ENCODE results near the gene FMO1.

FMO1 gene

DNA sequence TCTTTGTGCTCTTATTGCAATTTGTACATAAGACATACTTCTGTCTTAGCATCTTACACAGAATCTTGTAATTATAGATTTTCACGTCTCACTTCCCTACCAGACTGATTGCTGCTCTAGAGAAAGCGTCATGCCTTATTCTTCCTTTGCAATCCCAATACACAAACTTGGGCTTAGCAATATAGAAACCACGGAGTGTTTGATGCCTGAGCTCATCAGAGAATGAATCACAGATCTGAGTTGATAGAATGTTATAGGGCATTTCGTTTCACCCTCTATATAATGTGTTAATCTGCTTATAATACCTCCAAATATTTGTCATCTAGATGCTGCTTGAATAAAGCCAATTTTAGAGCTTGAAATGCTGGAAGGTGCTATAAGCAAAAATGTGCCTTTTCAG, 6.6 kb downstream of the FMO1 start:
- H4K8ac ChIP-seq (ENCODE audit: low read length): no peak overlapping the region
- H3K23ac ChIP-seq (ENCODE audit: low read length in 2 of 2): no peak overlapping the region
- H3K14ac ChIP-seq (ENCODE audit: low read length in 2 of 2): no peak overlapping the region
- H3K18ac ChIP-seq (ENCODE audit: low read depth in 1 of 2, low read length in 2 of 2): no peak overlapping the region
- H3K36me3 ChIP-seq (ENCODE audit: control insufficient read depth in 1 of 2, insufficient read depth in 2 of 2, low read depth in 1 of 2, low read length in 2 of 2): no peaks in the 10 kb centered on the region
- no peaks in the 10 kb centered on the region for H3K79me1 ChIP-seq (replicated peaks; ENCODE audit: low read length, poor library complexity, severe bottlenecking)
- no peak overlapping the region for H4K91ac ChIP-seq (ENCODE audit: low read length)
- no peak overlapping the region for H2AK5ac ChIP-seq (ENCODE audit: low read length, severe bottlenecking)
- H3K4ac ChIP-seq (ENCODE audit: low read depth in 1 of 2, low read length in 2 of 2): no peak overlapping the region
- H3K27me3 ChIP-seq (ENCODE audit: control insufficient read depth in 1 of 2, insufficient read depth in 1 of 2, low read length in 2 of 2): peaks cover 0 to 41% of the 10 kb centered on the region in 2 experiments
- no peak overlapping the region for H2BK15ac ChIP-seq (ENCODE audit: low read depth, poor library complexity, severe bottlenecking)
- peaks cover 9% of the 10 kb centered on the region for H3K4me1 ChIP-seq (ENCODE audit: control insufficient read depth, insufficient read depth, low read depth, low read length)
- H2BK12ac ChIP-seq (ENCODE audit: low read length in 2 of 2): no peak overlapping the region
- peak; percentile 35 for DNase-seq
- H3K9me3 ChIP-seq (ENCODE audit: control insufficient read depth, low read length): no peaks in the 10 kb centered on the region
- no peak overlapping the region for H3K4me2 ChIP-seq (ENCODE audit: low read length, poor library complexity, severe bottlenecking)
- no peak overlapping the region for H2BK120ac ChIP-seq (ENCODE audit: low read depth, low read length)
- H3K27ac ChIP-seq (ENCODE audit: low read length, poor library complexity, severe bottlenecking): no peak overlapping the region
- no peak overlapping the region for H3K4me3 ChIP-seq (ENCODE audit: insufficient read depth in 1 of 2, low read depth in 1 of 2, low read length in 2 of 2)
- no peak overlapping the region for H2AFZ ChIP-seq (ENCODE audit: low read depth, low read length)
- H3K9ac ChIP-seq (ENCODE audit: low read length): no peak overlapping the region
- 46% methylated on average over 1 of the region's 4 CpGs for WGBS
- no peak overlapping the region for H2BK5ac ChIP-seq (ENCODE audit: low read depth, low read length, poor library complexity, severe bottlenecking)

DNA sequence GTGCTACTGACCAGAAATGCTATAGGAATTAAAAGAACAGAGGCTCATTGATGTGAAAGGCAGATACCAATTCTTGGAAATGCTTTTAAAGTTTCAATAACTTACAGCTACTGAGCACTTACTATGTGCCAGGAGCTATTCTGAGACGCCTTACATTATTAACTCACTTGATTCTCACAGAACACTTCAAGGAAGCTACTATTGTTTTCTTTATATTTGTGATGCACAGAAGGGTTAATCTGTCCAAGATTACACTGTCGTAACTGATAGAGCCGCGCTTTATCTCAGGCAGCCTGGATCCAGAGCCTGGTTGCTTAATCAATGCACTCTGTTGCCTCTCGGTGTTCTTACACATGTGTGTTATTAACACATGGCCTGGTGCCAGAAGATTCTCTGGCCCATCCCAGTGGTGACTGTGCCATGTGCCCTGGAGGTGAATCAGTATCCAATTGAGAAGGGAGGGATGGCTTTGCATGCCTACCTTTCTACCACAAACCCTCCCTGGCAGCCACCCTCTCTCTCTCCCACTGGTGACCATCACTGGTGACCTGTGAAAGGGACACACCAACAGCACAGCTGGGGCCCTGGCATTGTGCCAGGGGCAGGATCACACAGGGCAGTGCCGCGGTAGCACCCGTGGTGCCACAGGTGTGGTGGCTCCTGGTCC, 8.8 kb downstream of the FMO1 start:
- H3K9ac ChIP-seq (ENCODE audit: low read length): peak overlapping the region; percentile 28
- H3K36me3 ChIP-seq (ENCODE audit: control insufficient read depth in 1 of 2, insufficient read depth in 2 of 2, low read depth in 1 of 2, low read length in 2 of 2): no peaks in the 10 kb centered on the region
- H3K27ac ChIP-seq (ENCODE audit: low read length, poor library complexity, severe bottlenecking): no peak overlapping the region
- no peak overlapping the region for H2AFZ ChIP-seq (ENCODE audit: low read depth, low read length)
- H3K14ac ChIP-seq (ENCODE audit: low read length in 2 of 2): peak overlapping the region in 1 of 2 experiments; percentile 68
- peaks cover 0 to 33% of the 10 kb centered on the region in 2 experiments for H3K27me3 ChIP-seq (ENCODE audit: control insufficient read depth in 1 of 2, insufficient read depth in 1 of 2, low read length in 2 of 2)
- H2BK5ac ChIP-seq (ENCODE audit: low read depth, low read length, poor library complexity, severe bottlenecking): no peak overlapping the region
- DNase-seq: no peak
- no peak overlapping the region for H3K4ac ChIP-seq (ENCODE audit: low read depth in 1 of 2, low read length in 2 of 2)
- H2BK15ac ChIP-seq (ENCODE audit: low read depth, poor library complexity, severe bottlenecking): no peak overlapping the region
- H2AK5ac ChIP-seq (ENCODE audit: low read length, severe bottlenecking): no peak overlapping the region
- peak overlapping the region; percentile 73 for H4K91ac ChIP-seq (ENCODE audit: low read length)
- H3K4me2 ChIP-seq (ENCODE audit: low read length, poor library complexity, severe bottlenecking): no peak overlapping the region
- H3K4me3 ChIP-seq (ENCODE audit: insufficient read depth in 1 of 2, low read depth in 1 of 2, low read length in 2 of 2): peak overlapping the region in 1 of 2 experiments; percentile 47
- H2BK12ac ChIP-seq (ENCODE audit: low read length in 2 of 2): no peak overlapping the region
- H3K4me1 ChIP-seq (ENCODE audit: control insufficient read depth, insufficient read depth, low read depth, low read length): peaks cover 4% of the 10 kb centered on the region
- no peak overlapping the region for H4K8ac ChIP-seq (ENCODE audit: low read length)
- H3K9me3 ChIP-seq (ENCODE audit: control insufficient read depth, low read length): no peaks in the 10 kb centered on the region
- H3K79me1 ChIP-seq (replicated peaks; ENCODE audit: low read length, poor library complexity, severe bottlenecking): no peaks in the 10 kb centered on the region
- 84% methylated on average over 7 of the region's 8 CpGs for WGBS
- H2BK120ac ChIP-seq (ENCODE audit: low read depth, low read length): no peak overlapping the region
- H3K18ac ChIP-seq (ENCODE audit: low read depth in 1 of 2, low read length in 2 of 2): no peak overlapping the region
- no peak overlapping the region for H3K23ac ChIP-seq (ENCODE audit: low read length in 2 of 2)

DNA sequence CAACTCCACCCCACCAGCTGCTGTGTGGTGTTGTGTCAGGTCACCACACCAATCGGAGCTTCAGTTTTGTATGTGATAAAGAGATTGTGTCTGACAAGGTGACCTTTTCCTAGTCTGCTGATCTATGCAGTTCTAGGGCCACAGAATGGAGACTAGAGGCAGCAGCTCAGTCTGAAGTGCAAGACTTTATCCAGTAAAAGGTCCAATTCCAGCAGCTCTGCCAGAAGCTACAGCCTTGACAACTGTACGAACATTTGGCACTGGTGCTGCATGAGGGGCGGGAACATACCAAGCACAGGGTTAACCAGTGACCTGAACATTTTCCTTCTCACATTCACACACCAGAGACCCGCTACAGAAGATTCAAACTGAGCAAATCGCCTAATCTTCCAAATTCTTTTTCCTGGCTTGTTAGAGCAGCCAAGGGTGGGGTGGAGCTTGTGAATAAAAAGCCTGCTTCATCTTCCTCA, 9.3 kb downstream of the FMO1 start:
- Histone ChIP-seq H4K8ac (ENCODE audit: low read length) (no peak overlapping the region), H3K4me3 (ENCODE audit: insufficient read depth in 1 of 2, low read depth in 1 of 2, low read length in 2 of 2) (peak overlapping the region in 1 of 2 experiments; percentile 47), H2BK120ac (ENCODE audit: low read depth, low read length) (no peak overlapping the region), H3K4me1 (ENCODE audit: control insufficient read depth, insufficient read depth, low read depth, low read length) (peaks cover 4% of the 10 kb centered on the region), H3K27me3 (ENCODE audit: control insufficient read depth in 1 of 2, insufficient read depth in 1 of 2, low read length in 2 of 2) (peaks cover 0 to 27% of the 10 kb centered on the region in 2 experiments), H3K4me2 (ENCODE audit: low read length, poor library complexity, severe bottlenecking) (no peak overlapping the region), H2BK15ac (ENCODE audit: low read depth, poor library complexity, severe bottlenecking) (no peak overlapping the region), H2BK12ac (ENCODE audit: low read length in 2 of 2) (no peak overlapping the region), H3K79me1 (replicated peaks; ENCODE audit: low read length, poor library complexity, severe bottlenecking) (no peaks in the 10 kb centered on the region), H3K9me3 (ENCODE audit: control insufficient read depth, low read length) (no peaks in the 10 kb centered on the region), H3K36me3 (ENCODE audit: control insufficient read depth in 1 of 2, insufficient read depth in 2 of 2, low read depth in 1 of 2, low read length in 2 of 2) (no peaks in the 10 kb centered on the region), H2BK5ac (ENCODE audit: low read depth, low read length, poor library complexity, severe bottlenecking) (no peak overlapping the region), H2AK5ac (ENCODE audit: low read length, severe bottlenecking) (no peak overlapping the region), H3K23ac (ENCODE audit: low read length in 2 of 2) (no peak overlapping the region), H3K14ac (ENCODE audit: low read length in 2 of 2) (peak overlapping the region in 1 of 2 experiments; percentile 68), H3K9ac (ENCODE audit: low read length) (peak overlapping the region; percentile 6), H3K18ac (ENCODE audit: low read depth in 1 of 2, low read length in 2 of 2) (no peak overlapping the region), H4K91ac (ENCODE audit: low read length) (no peak overlapping the region), H2AFZ (ENCODE audit: low read depth, low read length) (no peak overlapping the region), H3K27ac (ENCODE audit: low read length, poor library complexity, severe bottlenecking) (no peak overlapping the region), H3K4ac (ENCODE audit: low read depth in 1 of 2, low read length in 2 of 2) (no peak overlapping the region)
- WGBS: 93% methylated on average over 5 of the region's 5 CpGs
- DNase-seq: no peak

DNA sequence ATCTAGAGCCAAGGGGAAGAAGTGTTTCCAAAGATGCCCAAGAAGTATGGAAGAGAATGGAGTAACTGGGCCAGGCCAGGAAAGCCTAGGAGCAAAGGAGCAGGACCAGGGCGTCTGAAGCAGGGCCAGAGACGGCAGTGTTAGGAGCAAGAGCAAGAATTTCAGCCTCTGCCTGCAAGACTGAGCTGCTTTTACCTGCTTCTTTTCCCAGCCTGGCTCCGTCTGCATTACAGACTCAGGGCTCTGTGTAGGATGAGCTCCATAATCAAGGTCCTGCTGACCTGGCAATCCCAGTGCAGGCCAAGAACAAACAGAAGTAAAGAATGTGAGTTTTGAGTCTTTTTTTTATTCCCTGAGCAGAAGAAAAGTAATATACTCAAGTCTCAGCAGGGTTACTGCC, 10.1 kb downstream of the FMO1 start:
- H3K23ac ChIP-seq (ENCODE audit: low read length in 2 of 2): no peak overlapping the region
- no peak overlapping the region for H3K14ac ChIP-seq (ENCODE audit: low read length in 2 of 2)
- no peak overlapping the region for H2BK12ac ChIP-seq (ENCODE audit: low read length in 2 of 2)
- H2BK15ac ChIP-seq (ENCODE audit: low read depth, poor library complexity, severe bottlenecking): no peak overlapping the region
- H2BK120ac ChIP-seq (ENCODE audit: low read depth, low read length): no peak overlapping the region
- peaks cover 4% of the 10 kb centered on the region for H3K4me1 ChIP-seq (ENCODE audit: control insufficient read depth, insufficient read depth, low read depth, low read length)
- H3K4me3 ChIP-seq (ENCODE audit: insufficient read depth in 1 of 2, low read depth in 1 of 2, low read length in 2 of 2): peak overlapping the region in 1 of 2 experiments; percentile 47
- H3K79me1 ChIP-seq (replicated peaks; ENCODE audit: low read length, poor library complexity, severe bottlenecking): no peaks in the 10 kb centered on the region
- H2BK5ac ChIP-seq (ENCODE audit: low read depth, low read length, poor library complexity, severe bottlenecking): no peak overlapping the region
- no peak overlapping the region for H2AFZ ChIP-seq (ENCODE audit: low read depth, low read length)
- H3K36me3 ChIP-seq (ENCODE audit: control insufficient read depth in 1 of 2, insufficient read depth in 2 of 2, low read depth in 1 of 2, low read length in 2 of 2): no peaks in the 10 kb centered on the region
- WGBS: 85% methylated on average over 3 of the region's 3 CpGs
- peak overlapping the region; percentile 55 for H3K9ac ChIP-seq (ENCODE audit: low read length)
- no peak overlapping the region for H3K4ac ChIP-seq (ENCODE audit: low read depth in 1 of 2, low read length in 2 of 2)
- no peak for DNase-seq
- no peak overlapping the region for H4K8ac ChIP-seq (ENCODE audit: low read length)
- no peak overlapping the region for H2AK5ac ChIP-seq (ENCODE audit: low read length, severe bottlenecking)
- H3K18ac ChIP-seq (ENCODE audit: low read depth in 1 of 2, low read length in 2 of 2): no peak overlapping the region
- H3K27me3 ChIP-seq (ENCODE audit: control insufficient read depth in 1 of 2, insufficient read depth in 1 of 2, low read length in 2 of 2): peaks cover 0 to 27% of the 10 kb centered on the region in 2 experiments
- H3K27ac ChIP-seq (ENCODE audit: low read length, poor library complexity, severe bottlenecking): no peak overlapping the region
- H4K91ac ChIP-seq (ENCODE audit: low read length): no peak overlapping the region
- H3K4me2 ChIP-seq (ENCODE audit: low read length, poor library complexity, severe bottlenecking): no peak overlapping the region
- H3K9me3 ChIP-seq (ENCODE audit: control insufficient read depth, low read length): no peaks in the 10 kb centered on the region
